Omental fat pad (tissue), 4 donors: ENCODE measurements around the gene MTCP1. TPM values are rescaled to one million over a fixed set of nuclear protein-coding genes. Genes with fewer than 3 reads are reported as not detected.

Experiments used
- ATAC-seq: fragments of 150-250 bp; one replicate; pipeline ENCODE4 v1.9.1; 2016; ENCODE audit warnings: mild to moderate bottlenecking, moderate library complexity; ENCODE audit not compliant: low FRiP score
- DNase-seq: peaks from one replicate; pipeline ENCODE4 v3.0.0-alpha.2; 2019; ENCODE audit warnings: low spot score
- total RNA-seq, 4 donors: library from RNA; depleted of rRNA; stranded (reverse); fragments of >200 nt; gene quantifications; one replicate each; pipeline ENCODE4 v1.1.0, GENCODE V29; 2016
- TF ChIP-seq, protein P1 (sequence below), 3 donors: fragments of 450-650 bp; IDR thresholded peaks; one replicate each; pipeline ENCODE4 v1.5.1; 2016 to 2017; ENCODE audit warnings: antibody characterized with exemption in 3 of 3, mild to moderate bottlenecking in 3 of 3, moderate library complexity in 2 of 3

The MTCP1 gene
- total RNA-seq, 4 donors from 2014 or later = 0.74 to 3.5 (median 1.9) TPM

GRCh38 chrX:155046129-155046810, 24.7 kb downstream of the MTCP1 start:
- TF ChIP-seq, protein P1, sequence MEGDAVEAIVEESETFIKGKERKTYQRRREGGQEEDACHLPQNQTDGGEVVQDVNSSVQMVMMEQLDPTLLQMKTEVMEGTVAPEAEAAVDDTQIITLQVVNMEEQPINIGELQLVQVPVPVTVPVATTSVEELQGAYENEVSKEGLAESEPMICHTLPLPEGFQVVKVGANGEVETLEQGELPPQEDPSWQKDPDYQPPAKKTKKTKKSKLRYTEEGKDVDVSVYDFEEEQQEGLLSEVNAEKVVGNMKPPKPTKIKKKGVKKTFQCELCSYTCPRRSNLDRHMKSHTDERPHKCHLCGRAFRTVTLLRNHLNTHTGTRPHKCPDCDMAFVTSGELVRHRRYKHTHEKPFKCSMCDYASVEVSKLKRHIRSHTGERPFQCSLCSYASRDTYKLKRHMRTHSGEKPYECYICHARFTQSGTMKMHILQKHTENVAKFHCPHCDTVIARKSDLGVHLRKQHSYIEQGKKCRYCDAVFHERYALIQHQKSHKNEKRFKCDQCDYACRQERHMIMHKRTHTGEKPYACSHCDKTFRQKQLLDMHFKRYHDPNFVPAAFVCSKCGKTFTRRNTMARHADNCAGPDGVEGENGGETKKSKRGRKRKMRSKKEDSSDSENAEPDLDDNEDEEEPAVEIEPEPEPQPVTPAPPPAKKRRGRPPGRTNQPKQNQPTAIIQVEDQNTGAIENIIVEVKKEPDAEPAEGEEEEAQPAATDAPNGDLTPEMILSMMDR (IDR thresholded peaks at IDR 0.05) = no peak
- ATAC-seq (no peak), DNase-seq (no peak)

DNA sequence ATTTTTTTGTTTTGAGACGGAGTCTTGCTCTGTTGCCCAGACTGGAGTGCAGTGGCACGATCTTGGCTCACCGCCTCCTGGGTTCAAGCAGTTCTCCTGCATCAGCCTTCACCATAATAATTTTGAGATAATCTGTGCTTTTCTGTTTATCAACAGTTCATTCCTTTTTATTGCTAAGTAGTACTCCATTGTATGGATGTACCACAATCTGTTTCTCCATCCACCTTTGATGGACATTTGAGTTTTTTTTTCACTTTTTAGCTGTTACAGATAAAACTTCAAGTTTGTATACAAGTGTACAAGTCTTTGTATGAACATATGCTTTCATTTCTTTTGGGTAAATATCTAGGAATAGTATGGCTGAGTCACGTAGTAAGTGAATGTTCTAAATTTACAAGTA, 35.2 kb downstream of the MTCP1 start:
- ATAC-seq (no peak), DNase-seq (no peak)
- TF ChIP-seq, protein P1 (IDR thresholded peaks at IDR 0.05) = no peak

- no peak for DNase-seq
- TF ChIP-seq, protein P1 (IDR thresholded peaks at IDR 0.05) = no peak
- ATAC-seq = no peak
These were observed 39.3 kb downstream of the MTCP1 start for GRCh38 chrX:155031657-155032056.

DNA sequence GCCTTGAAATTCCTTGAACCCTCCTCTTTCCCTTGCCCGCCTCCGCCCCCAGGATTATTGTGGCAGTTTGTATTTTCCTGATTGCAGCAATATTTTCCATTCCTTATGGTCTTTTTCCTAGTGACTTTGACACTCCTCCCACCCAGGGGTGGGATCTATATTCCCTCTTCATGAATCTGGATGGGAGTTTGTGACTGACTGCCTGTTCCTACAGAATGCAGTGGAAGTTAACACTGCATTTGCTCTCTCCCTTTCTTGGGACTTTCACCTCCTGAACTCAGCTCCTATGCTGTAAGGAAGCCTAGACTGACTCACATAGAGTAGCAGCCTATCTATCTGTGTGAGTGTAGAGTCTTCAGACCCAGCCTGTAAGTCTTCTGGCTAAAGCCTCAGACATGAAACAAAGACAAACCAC, 42.1 kb downstream of the MTCP1 start:
- DNase-seq (no peak), ATAC-seq (no peak)
- TF ChIP-seq, protein P1 (IDR thresholded peaks at IDR 0.05) = no peak

DNA sequence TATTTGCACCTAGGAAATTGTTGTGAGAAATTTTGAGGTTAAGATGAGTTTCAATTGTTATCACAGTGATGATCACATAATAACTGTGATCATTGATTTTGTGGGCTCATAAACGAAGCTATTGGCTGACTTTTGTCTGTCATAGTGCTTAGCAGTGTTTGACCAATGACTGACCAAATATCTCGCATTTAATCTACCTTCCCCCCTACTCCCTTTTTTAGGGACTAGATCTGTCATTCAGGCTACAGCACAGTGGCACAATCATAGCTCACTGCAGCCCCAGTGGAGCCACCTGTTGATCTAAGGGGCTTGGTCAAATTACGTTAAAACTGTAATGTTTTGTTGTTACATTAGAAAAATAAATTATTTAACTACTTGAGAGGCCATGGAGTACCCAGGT, 42.8 kb downstream of the MTCP1 start:
- ATAC-seq (no peak), DNase-seq (no peak)
- TF ChIP-seq, protein P1 (IDR thresholded peaks at IDR 0.05) = no peak

DNA sequence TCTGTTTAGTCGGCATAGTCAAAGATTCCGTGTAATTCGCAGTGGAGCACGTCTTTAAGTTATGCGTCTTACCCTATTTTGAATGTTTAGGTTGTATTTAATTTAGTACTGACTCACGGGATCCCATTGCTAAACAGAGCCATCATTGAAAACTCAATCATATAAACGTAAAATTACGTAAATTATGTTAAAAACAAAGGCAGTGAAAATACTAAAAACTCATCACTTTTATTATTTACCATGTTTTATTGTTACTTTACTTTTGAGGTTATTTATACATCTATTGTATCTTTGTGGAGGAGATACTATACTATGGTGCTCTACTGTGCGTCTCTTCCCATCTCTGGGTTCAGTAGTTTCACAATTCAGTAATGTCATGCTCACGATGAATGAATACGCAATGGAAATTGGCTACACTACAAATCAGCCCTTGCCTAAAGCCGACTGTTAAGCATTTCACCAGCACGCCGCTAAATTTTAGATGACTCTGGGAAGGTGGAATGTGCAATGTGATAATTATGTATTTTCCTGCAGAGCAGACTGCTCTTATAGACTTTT, 43.3 kb downstream of the MTCP1 start:
- ATAC-seq (peak; percentile 65), DNase-seq (no peak)
- TF ChIP-seq, protein P1 (IDR thresholded peaks at IDR 0.05) = no peak
